WTC11 (cell line): ENCODE results near the gene CENPU. TPM values are rescaled to one million over a fixed set of nuclear protein-coding genes. Genes with fewer than 3 reads are reported as not detected.

Experiments used
- ATAC-seq: fragments of 200-7000 bp; cut with Tn5 transposase; 2 replicates; pipeline ENCODE4 v1.10.0; 2021; ENCODE audit warnings: mild to moderate bottlenecking, moderate library complexity
- CTCF ChIA-PET: fragments of 300-600 bp; sonication (Branson Sonifier 250); formaldehyde crosslinking; loops from one replicate; lab custom pipeline; 2021; ENCODE audit warnings: antibody characterized with exemption; lab: Charles Lee
- POLR2A ChIA-PET: fragments of 350-600 bp; sonication (Branson Sonifier 250); formaldehyde crosslinking; loops from one replicate; lab custom pipeline; 2021; ENCODE audit warnings: antibody characterized with exemption; lab: Charles Lee
- DNase-seq: peaks from one replicate; pipeline ENCODE4 v3.0.0; 2021; ENCODE audit warnings: low spot score
- H3K27ac Mint-ChIP-seq: 2 replicates; pipeline ENCODE4 v1.8.0; 2021; ENCODE audit warnings: mixed read lengths
- H3K27me3 Mint-ChIP-seq: 2 replicates; pipeline ENCODE4 v1.8.0; 2021; ENCODE audit warnings: low read depth, mild to moderate bottlenecking, moderate library complexity, mixed read lengths
- H3K36me3 Mint-ChIP-seq: 2 replicates; pipeline ENCODE4 v1.8.0; 2021; ENCODE audit warnings: mixed read lengths
- H3K4me1 Mint-ChIP-seq: 2 replicates; pipeline ENCODE4 v1.8.0; 2022; ENCODE audit warnings: mixed read lengths
- H3K4me3 Mint-ChIP-seq: 2 replicates; pipeline ENCODE4 v1.8.0; 2021; ENCODE audit warnings: mild to moderate bottlenecking, moderate library complexity, mixed read lengths
- H3K9me3 Mint-ChIP-seq: 2 replicates; pipeline ENCODE4 v1.8.0; 2021; ENCODE audit warnings: mixed read lengths
- CBFB ChIP-seq: sonication (generic); formaldehyde crosslinking; IDR thresholded peaks from 2 replicates; pipeline ENCODE4 v1.8.1; 2022; ENCODE audit warnings: mild to moderate bottlenecking, low read depth, missing genetic modification reagents
- ELF4 ChIP-seq: sonication (generic); formaldehyde crosslinking; IDR thresholded peaks from 2 replicates; pipeline ENCODE4 v1.8.1; 2022; ENCODE audit warnings: low read depth, mild to moderate bottlenecking, moderate library complexity, missing genetic modification reagents
- FOXK1 ChIP-seq: sonication (generic); formaldehyde crosslinking; IDR thresholded peaks from 2 replicates; pipeline ENCODE4 v1.8.0; 2022; ENCODE audit warnings: mild to moderate bottlenecking, moderate library complexity, missing genetic modification reagents
- GABPB1 ChIP-seq: sonication (generic); formaldehyde crosslinking; IDR thresholded peaks from 2 replicates; pipeline ENCODE4 v1.8.1; 2023; ENCODE audit warnings: mild to moderate bottlenecking, missing genetic modification reagents
- GRHL2 ChIP-seq: fragments of 250-450 bp; sonication (Bioruptor Pico); IDR thresholded peaks from 2 replicates; pipeline ENCODE4 v1.8.0; 2022; ENCODE audit warnings: mild to moderate bottlenecking, moderate library complexity; ENCODE audit not compliant: insufficient replicate concordance, severe bottlenecking
- HMGA2 ChIP-seq: fragments of 250-450 bp; sonication (Bioruptor Pico); IDR thresholded peaks from 2 replicates; pipeline ENCODE4 v1.4.0; 2021; ENCODE audit warnings: mild to moderate bottlenecking, moderate library complexity
- IRF2 ChIP-seq: sonication (generic); formaldehyde crosslinking; IDR thresholded peaks from 2 replicates; pipeline ENCODE4 v1.8.0; 2022; ENCODE audit warnings: low read depth, missing genetic modification reagents, borderline replicate concordance
- JUN ChIP-seq: sonication (generic); formaldehyde crosslinking; IDR thresholded peaks from 2 replicates; pipeline ENCODE4 v1.8.0; 2023; ENCODE audit warnings: mild to moderate bottlenecking, missing genetic modification reagents
- MXD4 ChIP-seq: fragments of 250-450 bp; sonication (Bioruptor Pico); IDR thresholded peaks from 2 replicates; pipeline ENCODE4 v1.8.0; 2021; ENCODE audit warnings: mild to moderate bottlenecking, moderate library complexity, borderline replicate concordance
- MYBL2 ChIP-seq: sonication (generic); formaldehyde crosslinking; IDR thresholded peaks from 2 replicates; pipeline ENCODE4 v1.8.1; 2023; ENCODE audit warnings: mild to moderate bottlenecking, moderate library complexity, missing genetic modification reagents
- NFYB ChIP-seq: sonication (generic); formaldehyde crosslinking; conservative IDR thresholded peaks from 2 replicates; pipeline ENCODE4 v1.8.0; 2022; ENCODE audit warnings: low read depth, missing genetic modification reagents
- NR2C2 ChIP-seq: sonication (generic); formaldehyde crosslinking; IDR thresholded peaks from 2 replicates; pipeline ENCODE4 v1.8.0; 2022; ENCODE audit warnings: mild to moderate bottlenecking, missing genetic modification reagents
- RELA ChIP-seq: sonication (generic); formaldehyde crosslinking; IDR thresholded peaks from 2 replicates; pipeline ENCODE4 v1.8.1; 2022; ENCODE audit warnings: missing genetic modification reagents, mild to moderate bottlenecking, borderline replicate concordance
- SMAD3 ChIP-seq: sonication (generic); formaldehyde crosslinking; IDR thresholded peaks from 2 replicates; pipeline ENCODE4 v1.8.0; 2022; ENCODE audit warnings: missing genetic modification reagents, mild to moderate bottlenecking, borderline replicate concordance
- SMAD4 ChIP-seq: sonication (generic); formaldehyde crosslinking; IDR thresholded peaks from 2 replicates; pipeline ENCODE4 v1.8.0; 2022; ENCODE audit warnings: mild to moderate bottlenecking, missing genetic modification reagents
- TEAD1 ChIP-seq: sonication (generic); formaldehyde crosslinking; IDR thresholded peaks from 2 replicates; pipeline ENCODE4 v1.8.0; 2022; ENCODE audit warnings: mild to moderate bottlenecking, missing genetic modification reagents
- TEAD4 ChIP-seq: sonication (generic); formaldehyde crosslinking; IDR thresholded peaks from 2 replicates; pipeline ENCODE4 v1.8.0; 2022; ENCODE audit warnings: mild to moderate bottlenecking, missing genetic modification reagents
- USF2 ChIP-seq: sonication (generic); formaldehyde crosslinking; IDR thresholded peaks from 2 replicates; pipeline ENCODE4 v1.8.1; 2023; ENCODE audit warnings: mild to moderate bottlenecking, missing genetic modification reagents, moderate library complexity
- ZMAT4 ChIP-seq: fragments of 250-450 bp; sonication (Bioruptor Pico); IDR thresholded peaks from 2 replicates; pipeline ENCODE4 v1.9.0; 2021; ENCODE audit warnings: mild to moderate bottlenecking
- ZNF121 ChIP-seq: sonication (generic); formaldehyde crosslinking; IDR thresholded peaks from 2 replicates; pipeline ENCODE4 v1.8.0; 2023; ENCODE audit warnings: missing genetic modification reagents
- ZNF219 ChIP-seq: sonication (generic); formaldehyde crosslinking; IDR thresholded peaks from 2 replicates; pipeline ENCODE4 v1.8.0; 2023; ENCODE audit warnings: missing genetic modification reagents, mild to moderate bottlenecking, borderline replicate concordance
- ZNF263 ChIP-seq: sonication (generic); formaldehyde crosslinking; IDR thresholded peaks from 2 replicates; pipeline ENCODE4 v1.8.1; 2022; ENCODE audit warnings: low read depth, mild to moderate bottlenecking, moderate library complexity, missing genetic modification reagents
- ZNF317 ChIP-seq: sonication (generic); formaldehyde crosslinking; IDR thresholded peaks from 2 replicates; pipeline ENCODE4 v1.8.1; 2023; ENCODE audit warnings: low read depth, mild to moderate bottlenecking, moderate library complexity, missing genetic modification reagents, borderline replicate concordance
- ZNF396 ChIP-seq: fragments of 250-450 bp; sonication (Bioruptor Pico); IDR thresholded peaks from 2 replicates; pipeline ENCODE4 v1.8.0; 2021; ENCODE audit warnings: mild to moderate bottlenecking, moderate library complexity, borderline replicate concordance
- ZNF423 ChIP-seq: fragments of 250-450 bp; sonication (Bioruptor Pico); IDR thresholded peaks from 2 replicates; pipeline ENCODE4 v2.1.2; 2022; ENCODE audit warnings: mild to moderate bottlenecking, moderate library complexity
- ZNF532 ChIP-seq: fragments of 250-450 bp; sonication (Bioruptor Pico); IDR thresholded peaks from 2 replicates; pipeline ENCODE4 v1.9.0; 2021; ENCODE audit warnings: mild to moderate bottlenecking, borderline replicate concordance
- ZSCAN18 ChIP-seq: fragments of 250-450 bp; sonication (Bioruptor Pico); IDR thresholded peaks from 2 replicates; pipeline ENCODE4 v2.1.2; 2022; ENCODE audit warnings: mild to moderate bottlenecking, moderate library complexity
- total RNA-seq: library from RNA; stranded (reverse); gene quantifications from 3 replicates; pipeline ENCODE4 v1.2.3, GENCODE V29; 2021
- TF ChIP-seq, protein P1 (sequence below): sonication (generic); formaldehyde crosslinking; IDR thresholded peaks from 2 replicates; pipeline ENCODE4 v1.8.1; 2023; ENCODE audit warnings: mild to moderate bottlenecking, moderate library complexity, missing genetic modification reagents
- TF ChIP-seq, protein P2 (sequence below): fragments of 250-450 bp; sonication (Bioruptor Pico); IDR thresholded peaks from 2 replicates; pipeline ENCODE4 v1.9.0; 2021; ENCODE audit warnings: moderate library complexity, mild to moderate bottlenecking, inconsistent platforms, borderline replicate concordance

Gene CENPU
- total RNA-seq, 1 experiment from 2014 or later = 60.5 TPM

DNA sequence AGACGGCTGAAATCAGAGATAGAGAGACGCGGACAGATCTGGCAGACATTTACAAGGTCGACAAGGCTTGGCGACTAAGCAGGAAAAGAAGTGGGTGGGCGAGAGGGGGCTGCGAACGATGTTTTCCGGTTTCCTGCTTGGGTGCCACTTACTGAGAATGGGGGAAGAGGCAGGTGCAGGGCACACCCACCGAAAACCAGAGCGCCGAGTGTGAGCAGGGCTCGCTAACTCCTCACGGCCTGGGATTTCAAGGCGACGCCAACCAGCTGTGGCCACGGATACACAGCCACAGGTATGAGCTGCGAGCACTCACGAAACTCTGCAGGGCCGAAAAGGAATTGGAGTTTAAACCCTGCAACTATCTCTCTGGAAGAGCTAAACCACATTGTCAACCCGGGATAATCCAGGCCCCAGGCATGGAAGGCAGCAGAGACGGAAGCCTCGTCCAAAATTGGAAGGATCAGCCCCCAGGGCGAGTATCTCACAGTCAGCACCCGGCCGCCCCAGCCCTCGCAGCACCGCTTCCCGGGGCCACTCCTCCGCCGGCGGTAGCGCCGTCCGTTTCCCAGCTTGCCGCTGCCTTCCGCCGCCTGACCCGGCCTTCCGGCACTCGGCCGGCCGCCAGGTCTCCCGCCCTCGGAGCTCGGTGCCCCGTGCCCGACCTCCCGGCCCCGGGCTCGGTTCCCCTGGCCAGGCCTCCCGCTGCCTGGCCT lies 85.4 kb downstream of the CENPU start:
- ChIA-PET POLR2A (interaction anchor here (0.5 to 2.8 kb wide), 5 partner anchors 32 to 174 kb away, joined by 3 to 11 read pairs (median 3); partner anchors contain the start of genes CENPU and IRF2), CTCF (interaction anchor here (1.2 to 2.2 kb wide), 4 partner anchors 86 to 384 kb away, joined by 4 to 12 read pairs (median 6); partner anchors contain the start of genes CENPU and IRF2)
- ATAC-seq (no peak), DNase-seq (peak; percentile 45)
- peaks cover 66% of the 10 kb centered on the region for H3K4me1 Mint-ChIP-seq
- H3K27ac Mint-ChIP-seq = peak overlapping the region; percentile 78
- H3K36me3 Mint-ChIP-seq = no peaks in the 10 kb centered on the region; the same call in 1 of the 2 replicates
- H3K4me3 Mint-ChIP-seq = peak overlapping the region; percentile 88
- no peaks in the 10 kb centered on the region for H3K27me3 Mint-ChIP-seq
- no peaks in the 10 kb centered on the region for H3K9me3 Mint-ChIP-seq
- TF ChIP-seq ZNF423 (CRISPR knock-in tag) (no peak), NFYB (CRISPR knock-in tag) (no peak), TEAD4 (CRISPR knock-in tag) (no peak), IRF2 (CRISPR knock-in tag) (no peak), NR2C2 (CRISPR knock-in tag) (no peak), MYBL2 (CRISPR knock-in tag) (no peak; the same call in 1 of the 2 replicates), CBFB (CRISPR knock-in tag) (no peak), ZNF219 (CRISPR knock-in tag) (no peak), JUN (CRISPR knock-in tag) (no peak), ZNF317 (CRISPR knock-in tag) (no peak), ZNF532 (CRISPR knock-in tag) (no peak), ZNF396 (CRISPR knock-in tag) (no peak), HMGA2 (CRISPR knock-in tag) (no peak), ZMAT4 (CRISPR knock-in tag) (no peak), USF2 (CRISPR knock-in tag) (no peak), ELF4 (no peak), MXD4 (CRISPR knock-in tag) (no peak), TEAD1 (no peak), GABPB1 (CRISPR knock-in tag) (no peak), ZSCAN18 (CRISPR knock-in tag) (no peak), SMAD3 (peak; percentile 62; the same call in 1 of the 2 replicates), GRHL2 (no peak), FOXK1 (CRISPR knock-in tag) (no peak), SMAD4 (CRISPR knock-in tag) (no peak), ZNF263 (CRISPR knock-in tag) (no peak), ZNF121 (no peak), RELA (CRISPR knock-in tag) (no peak)
- TF ChIP-seq, protein P1, sequence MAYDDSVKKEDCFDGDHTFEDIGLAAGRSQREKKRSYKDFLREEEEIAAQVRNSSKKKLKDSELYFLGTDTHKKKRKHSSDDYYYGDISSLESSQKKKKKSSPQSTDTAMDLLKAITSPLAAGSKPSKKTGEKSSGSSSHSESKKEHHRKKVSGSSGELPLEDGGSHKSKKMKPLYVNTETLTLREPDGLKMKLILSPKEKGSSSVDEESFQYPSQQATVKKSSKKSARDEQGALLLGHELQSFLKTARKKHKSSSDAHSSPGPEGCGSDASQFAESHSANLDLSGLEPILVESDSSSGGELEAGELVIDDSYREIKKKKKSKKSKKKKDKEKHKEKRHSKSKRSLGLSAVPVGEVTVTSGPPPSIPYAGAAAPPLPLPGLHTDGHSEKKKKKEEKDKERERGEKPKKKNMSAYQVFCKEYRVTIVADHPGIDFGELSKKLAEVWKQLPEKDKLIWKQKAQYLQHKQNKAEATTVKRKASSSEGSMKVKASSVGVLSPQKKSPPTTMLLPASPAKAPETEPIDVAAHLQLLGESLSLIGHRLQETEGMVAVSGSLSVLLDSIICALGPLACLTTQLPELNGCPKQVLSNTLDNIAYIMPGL (CRISPR knock-in tag) = 0 out of 2 replicates have a peak, but pooled peaks have one; percentile 63
- TF ChIP-seq, protein P2, sequence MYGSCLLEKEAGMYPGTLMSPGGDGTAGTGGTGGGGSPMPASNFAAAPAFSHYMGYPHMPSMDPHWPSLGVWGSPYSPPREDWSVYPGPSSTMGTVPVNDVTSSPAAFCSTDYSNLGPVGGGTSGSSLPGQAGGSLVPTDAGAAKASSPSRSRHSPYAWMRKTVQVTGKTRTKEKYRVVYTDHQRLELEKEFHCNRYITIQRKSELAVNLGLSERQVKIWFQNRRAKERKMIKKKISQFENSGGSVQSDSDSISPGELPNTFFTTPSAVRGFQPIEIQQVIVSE (CRISPR knock-in tag) = no peak
